ENCODE data around the gene TEK. TPM values are rescaled to one million over a fixed set of nuclear protein-coding genes. Genes with fewer than 3 reads are reported as not detected.

The TEK gene
- total RNA-seq, 2 donors from 2014 or later: 4.6 to 4.9 TPM

DNA sequence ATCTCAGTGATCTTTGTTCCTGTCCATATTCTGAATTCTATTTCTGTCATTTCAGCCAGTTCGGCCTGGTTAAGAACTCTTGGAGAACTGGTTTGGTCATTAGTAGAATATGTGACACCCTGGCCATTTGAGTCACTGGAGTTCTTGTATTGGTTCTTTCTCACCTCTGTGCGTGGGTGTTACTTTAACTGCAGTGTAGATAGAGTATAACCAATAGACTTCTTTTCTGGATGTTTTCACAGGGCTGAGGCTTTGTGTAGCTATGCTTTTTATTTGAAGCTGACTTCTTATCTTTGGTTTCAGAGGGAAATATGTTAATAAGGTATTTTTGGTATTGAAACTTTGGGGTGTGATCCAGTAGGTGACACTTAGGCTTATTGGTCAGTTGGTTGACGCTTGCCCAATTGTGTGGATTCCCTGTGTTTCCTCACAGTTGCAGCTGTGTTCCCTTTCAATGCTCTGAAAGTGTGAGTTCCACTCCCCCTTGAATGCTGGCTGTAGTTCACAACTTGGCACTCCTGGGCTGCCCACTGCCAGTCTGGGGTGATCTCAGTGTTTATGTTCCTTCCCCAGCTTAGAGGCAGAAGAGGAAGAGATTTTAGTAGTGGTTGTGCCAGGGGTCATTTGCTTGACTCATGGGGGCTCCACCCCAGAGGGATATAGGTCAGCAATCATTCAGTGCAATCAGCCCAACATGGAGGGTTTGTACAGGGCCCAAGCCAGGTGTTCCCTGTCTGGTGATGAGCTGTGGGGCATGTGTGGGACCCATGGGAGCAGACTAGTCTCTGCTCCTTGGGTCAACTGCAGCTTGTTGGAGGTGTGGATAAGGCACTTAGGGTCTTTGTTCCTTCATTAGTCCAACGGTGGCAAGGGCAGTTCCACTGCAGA lies 34.9 kb upstream of the TEK start:
- intact Hi-C loops (cut with DNase I): no loop called here
- H3K9me3 ChIP-seq: no peaks in the 10 kb centered on the region
- TF ChIP-seq, protein P1, sequence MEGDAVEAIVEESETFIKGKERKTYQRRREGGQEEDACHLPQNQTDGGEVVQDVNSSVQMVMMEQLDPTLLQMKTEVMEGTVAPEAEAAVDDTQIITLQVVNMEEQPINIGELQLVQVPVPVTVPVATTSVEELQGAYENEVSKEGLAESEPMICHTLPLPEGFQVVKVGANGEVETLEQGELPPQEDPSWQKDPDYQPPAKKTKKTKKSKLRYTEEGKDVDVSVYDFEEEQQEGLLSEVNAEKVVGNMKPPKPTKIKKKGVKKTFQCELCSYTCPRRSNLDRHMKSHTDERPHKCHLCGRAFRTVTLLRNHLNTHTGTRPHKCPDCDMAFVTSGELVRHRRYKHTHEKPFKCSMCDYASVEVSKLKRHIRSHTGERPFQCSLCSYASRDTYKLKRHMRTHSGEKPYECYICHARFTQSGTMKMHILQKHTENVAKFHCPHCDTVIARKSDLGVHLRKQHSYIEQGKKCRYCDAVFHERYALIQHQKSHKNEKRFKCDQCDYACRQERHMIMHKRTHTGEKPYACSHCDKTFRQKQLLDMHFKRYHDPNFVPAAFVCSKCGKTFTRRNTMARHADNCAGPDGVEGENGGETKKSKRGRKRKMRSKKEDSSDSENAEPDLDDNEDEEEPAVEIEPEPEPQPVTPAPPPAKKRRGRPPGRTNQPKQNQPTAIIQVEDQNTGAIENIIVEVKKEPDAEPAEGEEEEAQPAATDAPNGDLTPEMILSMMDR (IDR thresholded peaks at IDR 0.05): no peak
- no peak for TF ChIP-seq POLR2A (IDR thresholded peaks at IDR 0.05)
- no peak overlapping the region for H3K4me3 ChIP-seq
- WGBS, 2 donors: 73 to 89% methylated on average over 3 to 4 of the region's 4 CpGs
- no peak for ATAC-seq
- H3K27ac ChIP-seq: no peak overlapping the region
- no peaks in the 10 kb centered on the region for H3K4me1 ChIP-seq
- no peaks in the 10 kb centered on the region for H3K36me3 ChIP-seq (replicated peaks in 1 of 2; ENCODE audit: insufficient read depth in 1 of 2, low read depth in 2 of 2)
- H3K27me3 ChIP-seq: no peaks in the 10 kb centered on the region
- DNase-seq: no peak

DNA sequence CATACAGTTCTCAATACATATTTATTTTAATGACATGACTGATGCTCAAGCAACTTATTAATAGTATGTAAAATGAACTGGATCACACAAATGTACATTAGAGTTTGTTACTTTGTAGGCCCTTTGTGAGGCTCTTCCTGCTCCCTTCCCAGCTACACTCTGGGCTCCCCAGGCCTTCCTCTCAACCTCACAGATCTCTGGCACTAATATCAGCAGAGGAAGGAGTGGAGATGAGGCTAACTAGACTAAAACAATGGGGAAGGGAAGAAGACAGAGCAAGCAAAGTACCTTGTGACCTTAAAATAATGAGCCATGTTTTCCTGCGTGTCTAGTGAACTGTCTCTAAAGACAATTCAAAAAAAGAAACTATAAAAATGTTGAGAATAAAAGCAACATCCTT lies 30.3 kb upstream of the TEK start:
- H3K27ac ChIP-seq: no peak overlapping the region
- 86 to 90% methylated on average over 1 of the region's 1 CpG for WGBS, 2 donors
- no peak overlapping the region for H3K4me3 ChIP-seq
- ATAC-seq (no peak), DNase-seq (no peak)
- no peaks in the 10 kb centered on the region for H3K4me1 ChIP-seq
- H3K27me3 ChIP-seq: no peaks in the 10 kb centered on the region
- no peaks in the 10 kb centered on the region for H3K36me3 ChIP-seq (replicated peaks in 1 of 2; ENCODE audit: insufficient read depth in 1 of 2, low read depth in 2 of 2)
- intact Hi-C loops (cut with DNase I): no loop called here
- TF ChIP-seq POLR2A (IDR thresholded peaks at IDR 0.05): no peak
- TF ChIP-seq, protein P1 (IDR thresholded peaks at IDR 0.05): no peak
- no peaks in the 10 kb centered on the region for H3K9me3 ChIP-seq

DNA sequence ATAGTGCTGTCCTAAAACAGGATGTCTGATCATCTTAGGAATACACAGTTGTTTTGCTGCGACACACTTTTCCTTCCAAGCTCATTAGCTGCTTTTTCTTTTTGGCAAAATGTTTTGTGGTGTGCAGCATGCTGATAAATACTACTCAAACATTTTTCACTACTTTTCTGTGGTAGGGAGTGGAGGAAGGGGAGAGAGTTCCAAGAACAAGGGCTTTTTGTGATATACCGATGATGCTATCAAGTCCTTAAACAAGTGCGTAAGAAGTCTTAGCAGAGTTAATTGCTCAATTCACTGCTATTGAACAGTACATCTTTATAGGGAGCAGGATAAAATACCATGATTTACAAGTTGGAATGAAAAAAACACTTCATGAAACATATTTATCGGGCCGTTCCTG lies 23.6 kb upstream of the TEK start:
- WGBS, 2 donors: 85 to 89% methylated on average over 5 of the region's 5 CpGs
- H3K27me3 ChIP-seq: no peaks in the 10 kb centered on the region
- H3K27ac ChIP-seq: no peak overlapping the region
- no peaks in the 10 kb centered on the region for H3K4me1 ChIP-seq
- intact Hi-C loops (cut with DNase I): no loop called here
- TF ChIP-seq, protein P1 (IDR thresholded peaks at IDR 0.05): no peak
- no peak for TF ChIP-seq POLR2A (IDR thresholded peaks at IDR 0.05)
- no peak for DNase-seq
- ATAC-seq: no peak
- H3K36me3 ChIP-seq (replicated peaks in 1 of 2; ENCODE audit: insufficient read depth in 1 of 2, low read depth in 2 of 2): no peaks in the 10 kb centered on the region
- H3K4me3 ChIP-seq: no peak overlapping the region
- H3K9me3 ChIP-seq: no peaks in the 10 kb centered on the region

DNA sequence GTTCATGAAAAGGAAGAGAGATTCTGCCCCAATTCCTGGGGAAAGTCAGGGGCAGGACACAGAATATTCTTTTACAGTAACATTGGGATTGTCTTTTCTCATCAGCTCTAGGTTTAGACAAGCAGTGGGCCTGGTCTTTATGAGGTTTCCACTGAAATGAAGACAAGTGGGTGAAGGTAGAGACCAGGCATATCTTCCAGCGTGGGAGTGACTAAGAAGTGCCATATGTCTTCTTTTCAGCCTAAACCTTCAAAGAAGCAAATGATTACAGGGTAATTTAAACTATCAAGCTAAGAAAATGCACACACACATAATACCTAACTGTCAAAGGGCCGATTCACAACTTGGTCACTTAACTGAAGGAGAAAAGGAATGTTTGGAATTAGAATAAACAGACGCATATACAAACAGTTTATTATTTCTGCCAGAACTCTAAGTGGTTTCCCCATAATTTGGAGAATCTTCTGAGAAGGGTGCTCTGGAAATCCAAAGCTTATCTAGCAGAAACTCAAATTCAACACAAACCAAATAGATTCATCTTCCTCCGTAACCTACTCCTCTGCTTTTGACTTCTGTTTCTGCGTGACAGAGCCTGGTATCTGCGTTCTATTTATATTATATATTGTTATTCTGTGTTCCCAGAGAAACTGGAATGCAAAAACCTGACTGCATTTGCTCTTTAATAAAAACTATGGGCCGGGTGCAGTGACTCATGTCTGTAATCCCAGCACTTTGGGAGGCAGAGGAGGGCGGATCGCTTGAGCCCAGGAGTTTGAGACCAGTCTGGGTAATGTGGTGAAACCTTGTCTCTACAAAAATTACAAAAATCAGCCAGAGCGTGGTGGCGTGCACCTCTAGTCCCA lies 22.0 kb upstream of the TEK start:
- DNase-seq (no peak), ATAC-seq (no peak)
- Histone ChIP-seq H3K4me1 (no peaks in the 10 kb centered on the region), H3K4me3 (no peak overlapping the region), H3K9me3 (no peaks in the 10 kb centered on the region), H3K27me3 (no peaks in the 10 kb centered on the region), H3K36me3 (replicated peaks in 1 of 2; ENCODE audit: insufficient read depth in 1 of 2, low read depth in 2 of 2) (no peaks in the 10 kb centered on the region), H3K27ac (no peak overlapping the region)
- intact Hi-C loops (cut with DNase I): no loop called here
- TF ChIP-seq POLR2A (IDR thresholded peaks at IDR 0.05): no peak
- TF ChIP-seq, protein P1 (IDR thresholded peaks at IDR 0.05): no peak
- WGBS, 2 donors: 63 to 68% methylated on average over 11 of the region's 11 CpGs
